Ovary (tissue), 9 donors: Measurements from ENCODE around the gene FTO. TPM values are rescaled to one million over a fixed set of nuclear protein-coding genes. Genes with fewer than 3 reads are reported as not detected.

ENCODE experiments used
- DNase-seq, 5 donors: peaks; one replicate each; pipeline ENCODE4 v3.0.0-alpha.2; 2019 to 2020
- H3K27ac ChIP-seq, 2 donors: fragments of 200-600 bp; one replicate each; pipeline versions ENCODE4 v1.5.1 to v1.8.0; 2019 to 2022
- H3K27me3 ChIP-seq: fragments of 200-600 bp; one replicate; pipeline ENCODE4 v1.8.0; 2022
- H3K36me3 ChIP-seq: fragments of 200-600 bp; sonication (generic); one replicate; pipeline ENCODE4 v1.5.1; 2019
- H3K4me1 ChIP-seq: one replicate; pipeline ENCODE4 v1.8.1; 2013; ENCODE audit warnings: mild to moderate bottlenecking, moderate library complexity; ENCODE audit not compliant: insufficient read depth
- H3K4me3 ChIP-seq: fragments of 200-600 bp; sonication (generic); one replicate; pipeline ENCODE4 v1.5.1; 2017
- H3K9me3 ChIP-seq, 2 donors: fragments of 200-600 bp in 1 of 2; sonication (generic) in 1 of 2; one replicate each; pipeline versions ENCODE4 v1.5.1 to v1.8.1; 2013 to 2019; ENCODE audit warnings: mild to moderate bottlenecking in 1 of 2, moderate library complexity in 1 of 2
- EP300 ChIP-seq: sonication (generic); formaldehyde crosslinking; IDR thresholded peaks from one replicate; pipeline ENCODE4 v1.6.1; 2017; ENCODE audit warnings: antibody characterized with exemption
- POLR2A ChIP-seq: fragments of 450-650 bp; IDR thresholded peaks from one replicate; pipeline ENCODE4 v1.6.1; 2017; ENCODE audit warnings: antibody characterized with exemption, mild to moderate bottlenecking, moderate library complexity
- WGBS, 3 donors: extraction: QIAGEN DNeasy Blood & Tissue Kit in 1 of 3; methylation state at CpG; one replicate each; pipeline versions ENCODE4 v1.1.5 to v1.1.7; 2013 to 2017; 5-methylcytosine and 5-hydroxymethylcytosine counted together
- intact Hi-C, 4 donors: fragments of 100-400 bp; cut with DNase I; formaldehyde crosslinking; loops; one replicate each; pipeline versions ENCODE4 v1.11.0 to v1.15.1; 2022 to 2023
- polyA plus RNA-seq, 2 donors: library from polyadenylated mRNA; stranded (reverse); fragments of 200-250 nt in 1 of 2; fragments of 350-450 nt in 1 of 2; fragmentation: Illumina TruSeq in 1 of 2; extraction: RNeasy Lipid Tissue Mini Kit (QIAGEN cat#74804) in 1 of 2; gene quantifications; one replicate each; pipeline ENCODE4 v1.2.3, GENCODE V29; 2013 to 2014
- total RNA-seq, 7 donors: library from RNA; depleted of rRNA in 2 of 7; stranded (reverse); fragments of >200 nt in 2 of 7; fragmentation: NEBNext Ultra II Directional in 3 of 7; extraction: Animal tissue kit (Norgen Biotek cat#: 25700) in 3 of 7; gene quantifications; one replicate each; pipeline versions ENCODE4 v1.1.0 to v1.2.4, GENCODE V29; 2016 to 2023
- TF ChIP-seq, protein P1 (sequence below), 3 donors: fragments of 450-650 bp in 2 of 3; fragments of 200-600 bp in 1 of 3; IDR thresholded peaks; one replicate each; pipeline versions ENCODE4 v1.5.1 to v1.8.0; 2016 to 2022; ENCODE audit warnings: antibody characterized with exemption in 3 of 3, mild to moderate bottlenecking in 1 of 3
- donor health status: DM: no; HTN: no; CAD: no; lungs with moderate emphysema.
- donor health status: DM: no; HTN: no; CAD: no.
- donor health status: Bipolar disorder and iron deficiency.
- donor health status: DM: yes; HTN: yes; CAD: no.
- donor health status: DM: no; HTN: no; CAD: no.
- donor health status: DM: yes; HTN: yes; CAD: no.

The FTO gene
- total and polyA plus RNA-seq, 9 donors = 43.6 to 128 (median 91.4) TPM

DNA sequence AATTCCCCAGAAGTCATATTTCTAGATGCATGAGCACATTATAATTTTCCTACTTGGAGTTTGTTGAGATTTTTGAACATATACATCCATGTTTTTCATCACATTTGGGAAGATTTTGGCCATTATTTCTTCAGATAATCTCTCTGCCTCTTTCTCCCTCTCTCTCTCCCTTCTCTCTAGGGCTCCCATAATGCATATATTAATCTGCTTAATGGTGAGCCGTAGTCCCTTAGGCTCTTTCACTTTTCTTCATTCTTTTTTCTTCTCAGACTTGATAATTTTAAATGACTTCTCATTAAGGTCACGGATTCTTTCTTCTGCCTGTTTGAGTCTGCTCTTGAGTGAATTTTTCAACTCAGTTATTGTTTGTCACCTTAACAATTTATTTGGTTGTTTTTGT is 481.1 kb downstream of the FTO start:
- no peak for DNase-seq
- no peaks in the 10 kb centered on the region for H3K27me3 ChIP-seq
- intact Hi-C loops = no loop called here
- TF ChIP-seq POLR2A (no peak), EP300 (no peak)
- TF ChIP-seq, protein P1, sequence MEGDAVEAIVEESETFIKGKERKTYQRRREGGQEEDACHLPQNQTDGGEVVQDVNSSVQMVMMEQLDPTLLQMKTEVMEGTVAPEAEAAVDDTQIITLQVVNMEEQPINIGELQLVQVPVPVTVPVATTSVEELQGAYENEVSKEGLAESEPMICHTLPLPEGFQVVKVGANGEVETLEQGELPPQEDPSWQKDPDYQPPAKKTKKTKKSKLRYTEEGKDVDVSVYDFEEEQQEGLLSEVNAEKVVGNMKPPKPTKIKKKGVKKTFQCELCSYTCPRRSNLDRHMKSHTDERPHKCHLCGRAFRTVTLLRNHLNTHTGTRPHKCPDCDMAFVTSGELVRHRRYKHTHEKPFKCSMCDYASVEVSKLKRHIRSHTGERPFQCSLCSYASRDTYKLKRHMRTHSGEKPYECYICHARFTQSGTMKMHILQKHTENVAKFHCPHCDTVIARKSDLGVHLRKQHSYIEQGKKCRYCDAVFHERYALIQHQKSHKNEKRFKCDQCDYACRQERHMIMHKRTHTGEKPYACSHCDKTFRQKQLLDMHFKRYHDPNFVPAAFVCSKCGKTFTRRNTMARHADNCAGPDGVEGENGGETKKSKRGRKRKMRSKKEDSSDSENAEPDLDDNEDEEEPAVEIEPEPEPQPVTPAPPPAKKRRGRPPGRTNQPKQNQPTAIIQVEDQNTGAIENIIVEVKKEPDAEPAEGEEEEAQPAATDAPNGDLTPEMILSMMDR (IDR thresholded peaks at IDR 0.05) = no peak
- no peak overlapping the region for H3K4me3 ChIP-seq
- 72 to 97% (median 93%) methylated on average over 2 of the region's 2 CpGs for WGBS, 3 donors
- H3K27ac ChIP-seq = no peak overlapping the region
- H3K36me3 ChIP-seq = no peaks in the 10 kb centered on the region
- no peaks in the 10 kb centered on the region for H3K4me1 ChIP-seq
- H3K9me3 ChIP-seq = no peaks in the 10 kb centered on the region

DNA sequence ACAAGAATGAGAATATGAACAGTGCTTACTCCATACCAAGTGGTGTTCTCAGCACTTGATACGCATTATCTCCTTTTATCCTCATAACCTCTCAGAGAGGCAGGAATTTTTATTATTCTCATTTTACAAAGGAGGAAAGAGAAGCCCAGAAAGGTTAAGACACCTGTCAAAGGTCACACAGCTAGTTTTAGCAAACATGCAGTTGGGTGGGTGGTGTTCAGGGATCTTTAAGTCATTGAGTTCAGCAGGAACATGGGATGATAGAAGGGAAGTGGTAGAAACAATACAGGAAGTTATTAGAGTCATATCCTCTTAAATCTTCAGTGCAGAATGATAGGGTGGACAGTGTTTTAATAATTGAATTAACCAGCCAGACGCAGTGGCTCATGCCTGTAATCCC is 487.2 kb downstream of the FTO start:
- Histone ChIP-seq H3K4me1 (no peaks in the 10 kb centered on the region), H3K27me3 (no peaks in the 10 kb centered on the region), H3K36me3 (no peaks in the 10 kb centered on the region), H3K27ac (no peak overlapping the region), H3K4me3 (no peak overlapping the region), H3K9me3 (no peaks in the 10 kb centered on the region)
- WGBS, 3 donors = 74 to 84% (median 84%) methylated on average over 2 of the region's 2 CpGs
- DNase-seq = no peak
- intact Hi-C loops = loop anchor here in 1 of 4 donors (5.0 kb wide), 1 partner anchor 226 kb away; no protein-coding TSS in a partner anchor
- TF ChIP-seq, protein P1 (IDR thresholded peaks at IDR 0.05) = no peak
- no peak for TF ChIP-seq EP300
- TF ChIP-seq POLR2A = no peak

DNA sequence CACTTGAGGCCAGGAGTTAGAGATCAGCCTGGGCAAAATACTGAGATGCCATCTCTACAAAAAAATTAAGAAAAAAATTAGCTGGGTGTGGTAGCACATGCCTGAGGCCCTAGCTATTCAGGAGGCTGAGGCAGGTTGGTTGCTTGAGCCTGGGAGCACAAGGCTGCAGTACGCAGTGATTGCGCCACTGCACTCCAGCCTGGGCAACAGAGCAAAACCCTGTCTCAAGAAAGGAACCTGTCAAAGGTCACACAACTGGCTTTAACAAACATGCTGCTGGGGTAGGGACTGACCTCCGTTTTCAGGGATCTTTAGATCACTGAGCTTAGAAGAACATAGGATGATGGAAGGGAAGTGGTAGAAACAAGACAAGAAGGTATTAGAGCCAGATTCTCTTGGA is 487.6 kb downstream of the FTO start:
- Histone ChIP-seq H3K9me3 (no peaks in the 10 kb centered on the region), H3K4me1 (no peaks in the 10 kb centered on the region), H3K27ac (no peak overlapping the region), H3K4me3 (no peak overlapping the region), H3K27me3 (no peaks in the 10 kb centered on the region), H3K36me3 (no peaks in the 10 kb centered on the region)
- TF ChIP-seq POLR2A = no peak
- TF ChIP-seq, protein P1 (IDR thresholded peaks at IDR 0.05) = no peak
- no peak for TF ChIP-seq EP300
- DNase-seq = no peak
- intact Hi-C loops = loop anchor here in 1 of 4 donors (5.0 kb wide), 1 partner anchor 226 kb away; no protein-coding TSS in a partner anchor
- 74 to 83% (median 80%) methylated on average over 3 of the region's 3 CpGs for WGBS, 3 donors

DNA sequence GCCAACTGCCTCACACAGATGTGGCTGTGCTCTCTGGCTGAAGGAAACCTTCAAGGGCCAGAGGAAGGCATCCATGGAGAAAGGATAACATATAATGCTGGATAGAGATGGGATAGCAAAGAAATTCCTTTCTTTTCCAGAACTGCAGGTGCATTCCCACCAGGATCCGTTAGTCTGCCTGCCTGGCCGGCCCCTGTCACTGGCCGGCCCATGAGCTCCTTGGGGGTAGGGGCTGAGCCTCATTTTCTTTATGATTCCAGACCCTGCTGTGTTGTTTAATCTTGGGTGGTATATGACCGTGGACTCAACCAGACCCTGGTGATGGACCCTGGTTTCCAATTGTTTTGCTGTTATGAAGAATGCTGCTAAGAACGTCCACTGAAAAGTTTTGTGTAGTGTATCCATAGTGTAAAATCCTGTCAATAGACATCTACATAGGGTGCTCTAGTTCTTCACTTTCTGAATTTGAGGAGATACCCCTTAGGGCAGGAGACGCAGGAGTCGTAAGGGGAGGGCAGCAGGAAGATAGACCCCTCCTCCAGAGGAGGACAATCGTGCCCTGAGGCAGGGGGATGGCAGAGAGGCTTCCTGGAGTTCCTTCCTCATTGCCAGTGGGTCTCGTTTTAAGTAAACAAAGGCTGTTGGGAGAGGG is 489.2 kb downstream of the FTO start:
- Histone ChIP-seq H3K36me3 (no peaks in the 10 kb centered on the region), H3K27ac (no peak overlapping the region), H3K4me1 (no peaks in the 10 kb centered on the region), H3K27me3 (no peaks in the 10 kb centered on the region), H3K9me3 (no peaks in the 10 kb centered on the region), H3K4me3 (no peak overlapping the region)
- WGBS, 3 donors = 55 to 58% (median 57%) methylated on average over 9 of the region's 9 CpGs
- no peak for DNase-seq
- TF ChIP-seq POLR2A (no peak), EP300 (no peak)
- TF ChIP-seq, protein P1 (IDR thresholded peaks at IDR 0.05) = no peak
- intact Hi-C loops = loop anchor here in 1 of 4 donors (5.0 kb wide), 1 partner anchor 224 kb away; no protein-coding TSS in a partner anchor
